Activated CD4-positive, CD25-positive, alpha-beta regulatory T cell treated with anti-CD3 and anti-CD28 coated beads, Interleukin-2, amount 50 U/mL, for 24 hours (primary cell): ENCODE measurements around the gene MAD2L1.
A peak's percentile ranks its signal among the peaks of the same experiment; 100 is the strongest.

Experiments
- ATAC-seq, 2 donors: fragments of 150-1000 bp; cut with Tn5 transposase; one replicate each; pipeline ENCODE4 v1.10.0; 2021; ENCODE audit warnings: mild to moderate bottlenecking in 1 of 2, moderate library complexity in 1 of 2

Gene MAD2L1

DNA sequence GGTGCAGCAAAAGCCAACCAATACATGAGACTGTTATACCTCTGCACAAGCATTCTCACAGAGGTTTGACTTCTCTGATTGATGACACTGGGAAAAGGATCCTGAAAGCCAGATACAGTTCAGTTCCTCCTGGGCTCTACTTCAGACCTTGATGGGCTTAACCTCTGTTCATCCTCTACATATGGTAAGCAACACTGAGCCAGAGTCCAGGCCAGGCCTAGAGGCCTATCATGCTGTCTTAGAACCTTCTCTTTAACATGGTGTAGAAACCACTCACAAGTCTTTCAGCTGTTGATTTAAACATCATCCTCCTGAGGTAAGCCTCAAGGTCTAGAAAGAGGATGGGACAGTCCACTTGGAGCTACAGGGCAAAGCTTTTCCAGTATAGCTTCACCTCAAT lies 9.2 kb downstream of the MAD2L1 start:
- ATAC-seq: no peak

DNA sequence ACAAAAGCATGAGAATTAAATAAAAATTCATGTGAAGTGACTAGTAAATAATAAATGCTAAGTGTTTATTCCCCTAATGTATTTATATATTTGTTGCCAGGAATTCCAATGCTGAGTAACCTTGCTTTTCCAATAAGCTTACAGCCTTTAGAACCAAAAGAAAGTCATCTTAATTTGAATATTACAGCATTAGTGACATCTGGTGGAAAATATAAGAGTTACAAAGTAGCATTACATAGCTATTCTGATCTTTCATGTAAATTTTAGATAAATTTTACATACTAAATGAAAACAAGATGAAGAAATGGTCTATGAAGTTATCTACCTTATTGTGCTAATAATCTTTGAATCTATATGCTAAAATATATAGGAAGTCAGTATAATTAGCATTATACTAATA lies 10.4 kb downstream of the MAD2L1 start:
- no peak for ATAC-seq

DNA sequence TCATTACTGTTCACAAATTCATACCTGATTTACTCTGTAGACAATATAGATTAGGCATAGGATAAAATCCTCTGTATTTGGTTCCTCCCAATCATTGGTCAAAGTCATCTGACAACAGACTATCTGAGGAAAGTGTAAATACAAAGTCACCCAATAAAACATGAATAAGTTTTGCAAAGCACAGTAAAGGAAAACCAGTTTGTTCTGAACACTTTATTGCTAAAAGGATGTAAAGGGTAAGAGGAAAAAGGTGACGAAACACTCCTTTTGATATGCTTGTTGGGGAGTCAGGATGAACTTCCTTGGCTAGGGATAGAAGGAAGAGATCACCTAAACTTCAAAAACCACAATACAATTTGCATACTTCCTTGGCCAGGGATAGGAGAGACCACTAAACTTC lies 10.9 kb downstream of the MAD2L1 start:
- no peak for ATAC-seq

DNA sequence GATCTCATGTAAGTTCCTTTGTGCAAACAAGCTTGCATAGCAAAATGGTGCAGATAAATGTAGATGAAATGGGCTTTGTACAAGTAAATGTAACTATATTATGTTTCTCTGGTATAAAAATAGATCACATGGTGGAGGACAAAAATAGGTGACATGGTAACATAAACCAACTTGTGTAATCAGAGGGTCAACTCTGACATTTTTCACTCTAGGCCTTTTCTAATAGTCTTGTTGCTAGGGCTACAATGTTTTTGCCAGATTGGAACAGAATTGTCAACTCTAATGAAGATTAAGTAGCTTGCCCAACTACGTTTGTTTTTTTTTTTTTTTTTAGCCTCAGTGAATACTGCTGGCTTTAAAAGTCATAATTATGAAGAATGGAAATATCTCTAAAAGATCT lies 11.5 kb downstream of the MAD2L1 start:
- ATAC-seq: no peak

DNA sequence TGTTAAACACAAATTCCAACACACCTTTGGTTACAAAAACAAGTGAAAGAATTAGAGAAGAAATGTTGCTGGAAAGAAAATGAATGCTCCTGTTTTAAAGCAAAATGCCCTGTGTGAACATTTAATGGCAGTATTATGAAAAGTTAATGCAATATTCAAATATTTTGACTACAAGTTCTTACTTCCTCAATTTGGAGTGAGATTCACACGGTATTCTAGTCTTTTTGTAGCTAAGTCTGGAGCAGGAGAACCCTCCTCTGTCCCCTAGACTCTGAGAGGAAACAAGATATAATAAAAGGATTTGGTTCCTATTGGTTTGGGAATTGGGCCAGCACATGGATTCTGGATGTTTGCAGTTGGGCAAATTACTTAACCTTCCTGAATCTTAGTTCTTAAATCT lies 12.7 kb downstream of the MAD2L1 start:
- no peak for ATAC-seq

DNA sequence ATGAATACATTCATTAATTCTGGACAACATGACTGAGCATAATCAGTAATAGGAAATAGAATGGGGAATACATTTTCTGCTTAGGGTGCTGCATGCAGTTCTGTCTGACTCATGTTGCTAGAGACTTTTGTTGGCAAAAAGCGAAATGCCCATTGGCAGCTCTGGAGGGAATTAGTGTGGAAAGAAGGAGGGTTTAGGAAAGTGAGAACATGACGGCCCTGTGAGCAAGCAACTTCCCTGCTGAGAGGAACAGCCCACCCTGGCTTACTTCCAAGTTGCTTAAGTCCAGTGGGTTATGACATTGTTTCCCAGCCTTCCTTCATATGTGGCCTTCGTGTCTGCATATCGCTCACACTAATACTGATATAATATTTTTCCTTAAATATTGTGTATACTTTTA lies 13.8 kb downstream of the MAD2L1 start:
- no peak for ATAC-seq

DNA sequence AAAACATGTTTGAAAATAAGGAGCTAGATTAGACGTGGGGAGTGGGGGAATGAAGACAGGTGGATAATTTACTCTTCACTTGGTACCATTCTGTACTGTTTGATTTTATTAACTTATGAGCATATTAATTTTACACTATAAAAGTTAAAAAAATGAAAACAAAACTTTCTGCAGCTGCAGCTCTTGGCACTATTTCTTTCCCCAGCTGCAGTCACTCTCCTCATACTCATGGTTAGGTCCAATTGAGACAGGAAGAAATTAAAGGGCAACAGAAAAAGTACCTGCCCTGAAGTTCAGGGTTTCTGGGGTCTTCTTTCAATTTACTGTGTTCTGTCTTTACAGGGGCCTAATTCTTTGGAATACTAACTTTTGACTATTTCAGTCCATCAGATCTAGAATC lies 15.4 kb downstream of the MAD2L1 start:
- no peak for ATAC-seq

DNA sequence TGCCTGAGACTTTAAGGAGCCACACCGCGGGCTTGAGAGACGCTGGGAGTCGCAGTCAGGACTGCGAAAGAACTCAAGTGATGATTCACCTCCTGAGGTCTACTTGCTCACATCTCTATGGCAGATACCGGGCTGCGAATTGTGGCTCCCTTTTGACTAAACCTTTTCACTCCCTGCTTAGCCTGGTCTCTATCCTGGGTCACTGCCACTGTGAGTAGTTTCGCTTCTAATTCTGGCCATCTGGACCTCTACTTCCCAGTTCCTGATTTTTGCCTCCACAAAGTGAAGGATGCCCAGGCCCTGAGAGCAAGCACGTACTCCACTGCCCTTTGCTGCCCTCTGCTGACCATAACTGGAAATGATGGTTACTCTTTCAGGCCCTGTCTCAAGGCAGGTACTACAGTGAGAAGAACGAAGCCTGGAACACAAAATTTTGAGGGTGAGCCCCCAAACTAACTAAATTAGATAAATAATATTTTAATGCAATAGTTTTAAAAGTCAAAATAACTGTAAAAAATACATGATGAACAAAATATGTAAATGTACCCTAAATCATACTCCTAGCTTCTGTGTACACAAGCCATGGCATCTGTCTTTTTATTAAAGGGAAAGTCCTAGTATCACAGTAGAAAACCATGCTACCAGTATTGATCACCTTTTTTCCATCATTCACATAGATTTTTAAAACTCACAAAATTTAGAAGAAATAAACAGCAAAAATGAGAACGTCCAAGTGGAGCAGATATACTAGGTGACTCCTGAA lies 16.7 kb downstream of the MAD2L1 start:
- peak; percentile 84 to 88 for ATAC-seq

DNA sequence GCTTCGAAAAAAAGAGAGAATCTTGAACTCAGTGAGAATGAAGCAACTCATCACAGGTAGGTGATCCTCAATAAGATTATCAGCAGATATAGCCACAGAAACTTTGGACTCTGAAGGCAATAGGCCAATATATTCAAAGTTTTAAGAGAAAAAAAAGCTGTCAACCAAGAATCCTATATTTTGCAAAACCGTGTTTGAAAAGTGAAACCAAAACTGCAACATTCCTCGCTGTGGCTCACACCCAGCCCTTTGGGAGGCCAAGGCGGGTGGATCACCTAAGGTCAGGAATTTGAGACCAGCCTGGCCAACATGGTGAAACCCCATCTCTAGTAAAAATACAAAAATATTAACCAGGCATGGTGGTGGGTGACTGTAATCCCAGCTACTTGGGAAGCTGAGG lies 22.8 kb downstream of the MAD2L1 start:
- no peak for ATAC-seq

DNA sequence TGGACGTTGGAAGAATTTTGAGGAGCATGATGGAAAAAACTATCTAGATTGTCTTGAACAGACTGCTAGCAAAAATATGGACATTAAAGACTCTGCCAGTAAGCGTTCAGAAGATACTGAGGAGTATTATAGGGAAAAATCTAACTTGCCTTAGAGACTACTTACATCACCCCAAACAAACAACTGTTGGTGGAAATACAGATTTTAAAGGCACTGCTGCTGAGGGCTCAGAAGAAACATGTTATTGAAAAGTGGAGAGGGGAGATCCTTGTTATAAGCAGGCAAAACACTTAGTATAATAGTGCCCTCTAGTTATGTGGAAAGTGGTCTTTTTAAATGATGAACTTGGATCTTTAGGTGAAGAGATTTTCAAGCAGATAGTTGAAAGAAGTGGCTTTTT lies 29.2 kb downstream of the MAD2L1 start:
- no peak for ATAC-seq

DNA sequence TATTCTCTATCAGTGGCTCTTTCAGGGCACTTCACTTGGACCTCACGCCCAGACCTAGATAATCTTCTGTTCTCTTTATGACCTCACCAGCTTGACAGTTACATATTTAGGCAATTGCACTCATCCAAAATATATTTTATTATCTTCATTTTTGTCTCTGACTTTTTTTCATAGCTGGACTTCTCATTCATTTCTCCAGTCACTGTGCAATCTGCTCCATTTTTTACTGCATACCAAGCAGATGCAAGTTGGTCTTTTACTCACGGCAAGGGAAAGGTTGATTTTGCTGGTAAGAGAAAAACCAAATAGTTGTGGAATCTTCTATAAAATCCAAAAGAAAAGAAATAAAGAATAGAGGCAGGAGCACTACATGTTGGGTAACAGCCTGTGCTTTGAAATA lies 31.7 kb downstream of the MAD2L1 start:
- no peak for ATAC-seq

DNA sequence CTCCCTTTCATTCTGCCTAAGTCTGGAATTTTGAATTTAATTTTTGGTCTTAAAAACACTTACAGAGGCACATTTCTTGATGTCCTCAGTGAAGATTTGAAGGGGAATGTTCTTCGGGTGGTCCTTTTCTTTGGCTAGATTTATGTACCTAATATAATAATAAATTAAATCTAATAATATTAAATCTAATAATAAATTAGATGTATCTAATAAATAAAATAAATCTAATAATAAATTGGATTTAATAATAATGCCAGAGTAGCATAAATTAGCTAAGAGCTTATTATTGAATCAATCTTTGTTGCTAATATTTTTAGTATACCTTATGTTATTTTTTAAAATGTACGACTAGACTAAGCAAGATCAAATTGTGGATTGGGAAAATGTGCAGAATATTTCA lies 39.8 kb downstream of the MAD2L1 start:
- no peak for ATAC-seq

DNA sequence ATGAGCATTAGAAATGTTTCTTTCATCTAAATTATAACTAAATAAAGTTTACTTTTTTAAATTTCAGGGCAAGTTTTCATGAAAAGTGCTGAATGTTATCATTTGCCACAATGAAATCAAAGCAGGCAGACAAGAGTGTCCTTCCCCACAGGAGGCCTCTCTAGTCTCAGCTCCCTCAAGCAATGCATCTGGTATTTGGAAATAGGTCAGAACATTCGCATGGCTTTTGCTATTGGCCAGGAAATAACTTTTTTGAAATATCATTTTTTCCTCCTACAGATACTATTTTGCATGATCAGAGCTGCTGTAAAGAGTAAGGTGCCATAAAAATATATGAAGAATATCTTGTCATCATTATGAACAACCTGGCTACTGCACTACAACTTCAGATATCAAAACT lies 41.1 kb downstream of the MAD2L1 start:
- no peak for ATAC-seq

DNA sequence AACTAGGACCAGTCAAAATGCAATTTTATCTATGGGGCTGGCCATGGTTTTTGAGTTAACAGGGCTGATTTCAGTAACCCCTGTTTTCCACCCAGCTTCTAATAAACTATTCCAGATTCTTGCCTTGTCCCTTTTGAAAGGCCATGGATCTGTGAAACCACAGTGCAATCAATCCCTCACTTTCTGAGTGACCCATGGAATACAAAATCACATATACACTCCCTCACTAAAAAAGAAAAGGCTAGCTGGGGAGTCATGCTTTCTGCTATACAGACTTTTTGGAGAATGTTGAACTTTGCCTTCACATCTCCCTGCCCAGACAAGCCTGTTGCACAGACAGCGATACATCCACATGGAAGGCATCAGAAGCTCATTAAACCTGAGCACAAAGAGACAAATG lies 47.9 kb downstream of the MAD2L1 start:
- no peak for ATAC-seq

DNA sequence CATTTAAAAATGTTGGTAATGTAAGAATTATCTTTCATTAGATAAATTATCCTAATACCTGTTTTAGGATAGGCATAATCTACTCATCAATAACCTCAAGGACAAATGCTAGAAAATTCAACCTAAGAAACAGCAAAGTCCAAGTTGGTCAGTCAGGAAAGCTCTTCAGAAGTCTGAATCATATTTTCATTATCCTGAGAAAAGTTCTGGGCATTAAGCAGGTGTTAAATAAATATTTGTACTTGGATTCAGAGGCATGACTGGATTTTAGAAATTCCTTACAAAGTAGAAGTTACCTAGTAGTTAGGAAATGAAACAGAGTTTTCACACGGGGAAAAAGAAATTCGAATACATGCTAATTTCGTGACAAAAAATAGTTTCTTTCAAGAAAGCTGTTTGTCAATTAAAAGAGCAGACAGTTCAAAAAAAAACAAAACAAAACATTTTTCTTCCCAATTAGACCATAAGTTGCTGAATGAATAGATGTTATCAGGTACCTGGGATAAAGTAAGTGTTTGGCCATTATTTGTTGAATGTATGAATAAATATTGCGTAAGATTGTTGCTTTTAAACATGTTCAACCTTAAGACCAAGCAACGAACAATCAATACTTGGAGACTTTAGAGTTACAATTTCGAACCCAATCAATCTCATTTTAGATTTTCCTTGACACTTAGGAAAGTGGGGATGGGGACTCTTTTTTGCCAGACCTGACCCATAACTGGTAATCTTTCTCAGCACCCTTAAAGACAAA lies 48.5 kb downstream of the MAD2L1 start:
- no peak for ATAC-seq

DNA sequence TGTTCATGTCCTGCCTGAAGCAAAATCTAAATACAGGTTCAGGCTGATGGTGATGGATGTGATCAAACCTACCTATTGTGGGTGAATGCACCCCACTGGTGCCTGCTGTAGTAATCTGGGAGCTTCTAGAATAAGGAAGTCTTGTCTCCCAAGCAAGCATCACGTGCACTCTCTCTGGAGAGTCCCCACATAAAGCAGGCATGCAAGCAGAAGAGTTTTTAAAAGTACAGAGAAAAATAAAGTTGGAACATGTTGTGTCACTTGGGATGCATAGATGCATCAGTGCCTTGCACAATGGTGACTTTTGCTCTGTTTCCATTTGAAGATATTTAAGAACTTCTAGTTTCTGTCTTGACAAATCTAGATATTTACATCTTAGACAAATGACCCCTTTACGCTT lies 54.9 kb downstream of the MAD2L1 start:
- ATAC-seq: no peak

DNA sequence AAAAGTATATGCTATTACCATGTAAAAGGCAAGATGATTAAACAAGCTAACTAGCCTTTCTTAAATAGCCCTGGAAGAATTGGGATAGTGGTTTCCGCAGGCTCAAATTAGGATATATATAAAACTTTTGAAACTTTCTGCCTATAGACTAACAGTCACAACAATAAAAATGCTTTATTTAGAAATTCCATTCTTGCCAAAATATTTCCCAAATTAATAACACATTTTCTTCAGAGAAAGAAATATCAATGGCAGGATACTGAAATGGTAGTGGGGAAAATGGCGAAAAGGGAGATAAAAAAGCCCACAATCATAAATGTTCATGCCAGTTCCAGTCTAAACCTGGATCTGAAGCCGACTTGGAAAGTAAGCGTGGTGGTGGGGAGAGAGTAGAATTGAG lies 56.0 kb downstream of the MAD2L1 start:
- no peak for ATAC-seq

DNA sequence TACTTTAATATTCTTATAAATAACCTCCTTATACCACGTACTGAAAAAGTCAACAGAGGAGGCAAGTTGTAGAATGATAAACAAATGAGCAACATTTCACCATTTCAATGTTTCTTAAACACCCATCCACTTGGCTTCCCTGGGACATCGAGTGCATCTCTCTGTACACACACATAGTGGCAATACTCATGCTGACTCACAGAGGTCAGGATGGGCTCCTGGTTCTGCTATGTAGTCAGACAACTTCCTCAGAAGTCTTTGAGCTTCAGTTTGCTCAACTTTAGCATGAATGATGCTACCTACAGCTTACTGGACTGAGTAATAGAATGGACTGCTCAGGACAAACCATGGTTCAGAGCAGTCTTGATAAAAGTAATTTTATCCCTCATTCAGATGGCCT lies 56.9 kb downstream of the MAD2L1 start:
- ATAC-seq: peak in 1 of 2 donors; percentile 17

DNA sequence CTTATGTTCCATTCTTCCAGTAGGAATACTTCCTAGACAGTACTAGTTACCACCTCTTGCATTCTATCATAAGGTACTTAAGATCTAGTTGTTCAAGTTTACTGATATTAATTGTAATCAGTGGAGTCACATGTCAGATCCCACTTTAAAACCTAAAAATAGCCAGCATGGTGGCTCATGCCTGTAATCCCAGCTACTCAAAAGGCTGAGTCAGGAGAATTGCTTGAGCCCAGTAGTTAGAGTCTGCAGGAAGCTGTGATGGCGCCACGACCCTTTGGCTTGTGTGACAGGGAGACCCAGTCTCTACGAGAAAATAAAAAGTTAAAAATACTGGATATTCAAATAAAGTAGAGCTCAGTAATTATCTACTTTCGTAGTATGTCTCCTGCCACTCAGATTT lies 57.7 kb downstream of the MAD2L1 start:
- ATAC-seq: no peak

DNA sequence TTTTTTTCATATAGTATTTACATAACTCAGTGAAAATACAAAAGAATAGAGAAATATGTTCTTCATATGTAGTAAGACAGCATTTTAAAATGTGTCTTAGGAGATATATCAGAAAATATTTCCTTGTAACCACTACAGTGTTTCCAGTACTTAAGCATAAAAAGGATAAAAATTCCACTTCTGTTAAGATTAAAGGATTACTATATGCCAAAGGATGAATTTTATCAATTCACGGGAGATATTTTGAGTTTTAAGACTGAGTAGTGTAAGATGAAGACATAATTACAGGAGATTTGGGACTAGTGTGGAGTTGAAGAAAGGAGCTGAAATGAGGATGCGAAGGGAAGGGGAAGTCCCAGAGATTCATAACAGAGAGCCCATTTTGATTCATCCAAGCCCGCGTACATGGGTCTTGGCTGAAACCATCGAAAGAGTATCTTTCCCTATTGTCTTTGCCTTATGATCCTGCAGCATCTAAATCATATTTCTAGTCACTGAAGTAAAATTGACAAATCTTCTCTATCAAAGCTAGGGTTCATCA lies 58.7 kb downstream of the MAD2L1 start:
- ATAC-seq: no peak

DNA sequence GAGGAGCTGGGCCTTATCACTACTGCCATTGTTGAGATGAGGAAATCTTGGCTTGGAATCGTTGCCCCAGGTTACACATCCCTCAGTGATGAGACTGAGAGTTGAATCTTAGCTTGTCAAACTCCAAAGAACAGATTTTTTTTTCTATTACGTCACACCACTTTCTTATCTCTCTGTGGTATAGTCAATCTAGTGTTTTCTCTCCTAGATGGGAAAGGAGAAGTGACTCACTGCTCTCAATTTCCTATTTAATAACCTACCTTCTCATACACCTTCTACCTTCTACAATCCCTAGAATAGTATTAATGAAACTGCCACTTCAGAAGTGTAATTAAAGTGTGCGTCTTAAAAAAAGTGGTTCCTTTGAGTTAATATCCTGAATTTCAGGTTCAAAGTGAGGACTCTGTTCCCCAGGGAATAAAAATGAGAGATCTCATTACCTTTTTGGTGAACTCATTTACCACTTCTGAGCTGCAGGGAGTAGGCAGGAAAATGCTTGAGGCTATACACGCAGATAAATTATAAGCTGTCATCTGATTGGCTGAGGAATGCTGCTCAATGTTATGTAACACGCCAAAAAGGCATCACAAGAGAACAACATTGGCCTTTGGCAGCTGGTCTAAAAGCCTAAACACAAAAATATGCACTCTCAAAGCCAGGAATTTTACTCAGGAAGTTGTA lies 59.3 kb downstream of the MAD2L1 start:
- no peak for ATAC-seq
